GM21390 (cell line): ENCODE data around the gene TNNI3K.

ENCODE experiments used
- ATAC-seq: cut with Tn5 transposase; IDR thresholded peaks from one replicate; pipeline ENCODE4 v1.9.1; 2021; ENCODE audit not compliant: unreplicated experiment

TNNI3K gene

GRCh38 chr1:74280642-74281396, 45.6 kb downstream of the TNNI3K start:
- no peak for ATAC-seq

GRCh38 chr1:74286414-74286813, 51.2 kb downstream of the TNNI3K start:
- ATAC-seq, result no peak

- ATAC-seq, result no peak
These were observed 79.3 kb downstream of the TNNI3K start for GRCh38 chr1:74314438-74314837.

GRCh38 chr1:74316302-74316701, 81.1 kb downstream of the TNNI3K start:
- ATAC-seq, result no peak

- no peak for ATAC-seq
These were observed 82.5 kb downstream of the TNNI3K start for GRCh38 chr1:74317663-74318062.

- no peak for ATAC-seq
These were observed 88.8 kb downstream of the TNNI3K start for GRCh38 chr1:74323937-74324473.

- no peak for ATAC-seq
These were observed 89.7 kb downstream of the TNNI3K start for GRCh38 chr1:74324684-74325448.

GRCh38 chr1:74328851-74329250, 93.7 kb downstream of the TNNI3K start:
- no peak for ATAC-seq

GRCh38 chr1:74333244-74333643, 98.1 kb downstream of the TNNI3K start:
- ATAC-seq, result no peak

GRCh38 chr1:74334147-74334546, 99.0 kb downstream of the TNNI3K start:
- ATAC-seq, result no peak

- ATAC-seq, result no peak
These were observed 105.5 kb downstream of the TNNI3K start for GRCh38 chr1:74340656-74341055.

- no peak for ATAC-seq
These were observed 106.6 kb downstream of the TNNI3K start for GRCh38 chr1:74341702-74342339.

GRCh38 chr1:74343216-74343615, 108.0 kb downstream of the TNNI3K start:
- ATAC-seq, result no peak

- ATAC-seq, result no peak
These were observed 109.2 kb downstream of the TNNI3K start for GRCh38 chr1:74344387-74344786.

GRCh38 chr1:74356493-74356892, 121.3 kb downstream of the TNNI3K start:
- no peak for ATAC-seq

GRCh38 chr1:74357150-74357549, 122.0 kb downstream of the TNNI3K start:
- ATAC-seq, result no peak

- no peak for ATAC-seq
These were observed 122.6 kb downstream of the TNNI3K start for GRCh38 chr1:74357756-74358155.

- no peak for ATAC-seq
These were observed 127.5 kb downstream of the TNNI3K start for GRCh38 chr1:74362691-74363090.

GRCh38 chr1:74363220-74363619, 128.0 kb downstream of the TNNI3K start:
- no peak for ATAC-seq

GRCh38 chr1:74367175-74367813, 132.1 kb downstream of the TNNI3K start:
- no peak for ATAC-seq

GRCh38 chr1:74368335-74368734, 133.1 kb downstream of the TNNI3K start:
- ATAC-seq, result no peak
